H1 (cell line): Measurements from ENCODE around the gene RNU1-4. TPM values are rescaled to one million over a fixed set of nuclear protein-coding genes. Genes with fewer than 3 reads are reported as not detected.
"Not testable (repeated sequence)": the region's sequence is repeated elsewhere in the genome, so short reads cannot be mapped to it uniquely, and the experiment has no call there.

Experiments
- CTCF ChIA-PET: fragments of 300-600 bp; sonication (Branson Sonifier 250); formaldehyde crosslinking; loops from one replicate; lab custom pipeline; 2021; ENCODE audit not compliant: partially characterized antibody; lab: Charles Lee
- POLR2A ChIA-PET: fragments of 300-600 bp; sonication (Branson Sonifier 250); formaldehyde crosslinking; loops from one replicate; lab custom pipeline; 2021; ENCODE audit warnings: inconsistent platforms; ENCODE audit not compliant: partially characterized antibody; lab: Charles Lee
- DNase-seq, 2 experiments: peaks; one replicate each; pipeline versions ENCODE4 v3.0.0 to v3.0.0-alpha.2; 2010 to 2022; ENCODE audit warnings: low spot score in 2 of 2, low read depth in 1 of 2, mixed read lengths in 1 of 2
- FAIRE-seq: peaks from 2 replicates; lab custom pipeline; 2011; peaks lifted over from hg19 to GRCh38; lab: Jason Lieb, UNC
- H2AFZ ChIP-seq: 2 replicates; pipeline ENCODE4 v1.8.1; 2012; ENCODE audit warnings: low read length, inconsistent platforms
- H2AK5ac ChIP-seq: 2 replicates; pipeline ENCODE4 v1.6.1; 2013; ENCODE audit warnings: low read depth, low read length
- H2BK120ac ChIP-seq: replicated peaks from 2 replicates; pipeline ENCODE3; 2013; ENCODE audit warnings: low read depth, low read length, inconsistent platforms
- H2BK12ac ChIP-seq: 2 replicates; pipeline ENCODE4 v1.6.1; 2013; ENCODE audit warnings: low read depth, low read length
- H2BK15ac ChIP-seq: 2 replicates; pipeline ENCODE4 v1.6.1; 2013; ENCODE audit warnings: low read length
- H2BK20ac ChIP-seq: 2 replicates; pipeline ENCODE4 v1.6.1; 2013; ENCODE audit warnings: low read length
- H2BK5ac ChIP-seq: 2 replicates; pipeline ENCODE4 v1.6.1; 2013; ENCODE audit warnings: low read depth, low read length
- H3K14ac ChIP-seq: 2 replicates; pipeline ENCODE4 v1.6.1; 2013; ENCODE audit warnings: inconsistent platforms; ENCODE audit not compliant: insufficient read length
- H3K18ac ChIP-seq: 2 replicates; pipeline ENCODE4 v1.6.1; 2013; ENCODE audit warnings: low read length; ENCODE audit errors: extremely low read depth
- H3K23ac ChIP-seq: 2 replicates; pipeline ENCODE4 v1.6.1; 2013; ENCODE audit warnings: inconsistent platforms; ENCODE audit not compliant: insufficient read length
- H3K23me2 ChIP-seq: 2 replicates; pipeline ENCODE4 v1.6.1; 2013; ENCODE audit warnings: low read depth, low read length
- H3K27ac ChIP-seq: 2 replicates; pipeline ENCODE4 v1.6.1; 2011; ENCODE audit warnings: low read depth, low read length, inconsistent platforms
- H3K27me3 ChIP-seq, 4 experiments: replicated peaks in 1 of 4; 1 replicate in 1 of 4; 2 replicates in 3 of 4; pipeline versions ENCODE4 v1.6.1 to v1.8.1; 2011 to 2013; ENCODE audit warnings: low read length in 3 of 4, mild to moderate bottlenecking in 3 of 4, inconsistent platforms in 2 of 4, mixed read lengths in 2 of 4, moderate library complexity in 1 of 4; ENCODE audit not compliant: control insufficient read depth in 3 of 4, insufficient read depth in 3 of 4; ENCODE audit errors: extremely low read depth in 1 of 4
- H3K36me3 ChIP-seq, 4 experiments: 2 replicates each; pipeline versions ENCODE4 v1.6.1 to v1.8.1; 2011 to 2013; ENCODE audit warnings: mild to moderate bottlenecking in 4 of 4, low read length in 3 of 4, moderate library complexity in 2 of 4, control low read depth in 1 of 4, inconsistent platforms in 1 of 4; ENCODE audit not compliant: insufficient read depth in 4 of 4, control insufficient read depth in 2 of 4
- H3K4ac ChIP-seq: replicated peaks from 2 replicates; pipeline ENCODE3; 2013; ENCODE audit warnings: low read length, low read depth, mixed read lengths, inconsistent platforms; ENCODE audit not compliant: insufficient read length
- H3K4me1 ChIP-seq, 4 experiments: replicated peaks in 1 of 4; 1 replicate in 1 of 4; 2 replicates in 3 of 4; pipeline versions ENCODE4 v1.6.1 to v1.8.1; 2011 to 2013; ENCODE audit warnings: low read length in 3 of 4, inconsistent platforms in 2 of 4, mixed read lengths in 1 of 4; ENCODE audit not compliant: insufficient read depth in 4 of 4, control insufficient read depth in 3 of 4
- H3K4me2 ChIP-seq, 2 experiments: 2 replicates each; pipeline versions ENCODE4 v1.6.1 to v1.8.1; 2011 to 2013; ENCODE audit warnings: low read depth in 2 of 2, low read length in 2 of 2, control low read depth in 1 of 2, inconsistent platforms in 1 of 2, mild to moderate bottlenecking in 1 of 2; ENCODE audit not compliant: insufficient read depth in 1 of 2
- H3K4me3 ChIP-seq, 4 experiments: fragments of 200-600, 300-600 bp in 1 of 4; sonication (generic), shearing (Covaris generic), sonication (Bioruptor Twin) in 1 of 4; 2 replicates each; pipeline versions ENCODE4 v1.5.1 to v1.8.1; 2011 to 2016; ENCODE audit warnings: low read length in 4 of 4, low read depth in 3 of 4, control low read depth in 2 of 4, inconsistent platforms in 2 of 4, mild to moderate bottlenecking in 2 of 4, mixed read lengths in 1 of 4, moderate library complexity in 1 of 4; ENCODE audit not compliant: insufficient read depth in 2 of 4; ENCODE audit errors: extremely low read depth in 1 of 4
- H3K56ac ChIP-seq: replicated peaks from 2 replicates; pipeline ENCODE3; 2013; ENCODE audit warnings: low read depth, mild to moderate bottlenecking, mixed read lengths, low read length, inconsistent platforms; ENCODE audit not compliant: insufficient read length
- H3K79me1 ChIP-seq: 2 replicates; pipeline ENCODE4 v1.6.1; 2013; ENCODE audit warnings: low read depth, low read length, control low read depth
- H3K79me2 ChIP-seq, 2 experiments: 2 replicates each; pipeline versions ENCODE4 v1.6.1 to v1.8.1; 2012 to 2013; ENCODE audit warnings: low read length in 2 of 2, mild to moderate bottlenecking in 2 of 2, inconsistent platforms in 1 of 2; ENCODE audit not compliant: insufficient read depth in 2 of 2, control insufficient read depth in 1 of 2
- H3K9ac ChIP-seq, 4 experiments: replicated peaks in 1 of 4; 1 replicate in 1 of 4; 2 replicates in 3 of 4; pipeline versions ENCODE4 v1.6.1 to v1.8.1; 2011 to 2013; ENCODE audit warnings: low read depth in 3 of 4, low read length in 3 of 4, control low read depth in 2 of 4, mild to moderate bottlenecking in 2 of 4, moderate library complexity in 2 of 4, inconsistent platforms in 1 of 4; ENCODE audit errors: extremely low read depth in 1 of 4
- H3K9me3 ChIP-seq, 2 experiments: 2 replicates each; pipeline versions ENCODE4 v1.6.1 to v1.8.1; 2012 to 2013; ENCODE audit warnings: mild to moderate bottlenecking in 2 of 2, moderate library complexity in 2 of 2, control low read depth in 1 of 2, inconsistent platforms in 1 of 2, low read depth in 1 of 2, low read length in 1 of 2, mixed read lengths in 1 of 2; ENCODE audit not compliant: insufficient read depth in 2 of 2
- H4K20me1 ChIP-seq, 2 experiments: replicated peaks in 1 of 2; 2 replicates each; pipeline versions ENCODE3 to v1.8.1; 2011 to 2013; ENCODE audit warnings: inconsistent platforms in 2 of 2, low read length in 2 of 2, mild to moderate bottlenecking in 1 of 2; ENCODE audit not compliant: insufficient read depth in 2 of 2, control insufficient read depth in 1 of 2
- H4K5ac ChIP-seq: 2 replicates; pipeline ENCODE4 v1.6.1; 2013; ENCODE audit warnings: low read length, low read depth, mixed read lengths, inconsistent platforms; ENCODE audit not compliant: insufficient read length
- H4K8ac ChIP-seq: 2 replicates; pipeline ENCODE4 v1.8.0; 2013; ENCODE audit warnings: mild to moderate bottlenecking, moderate library complexity, low read length, inconsistent platforms; ENCODE audit not compliant: insufficient read depth; ENCODE audit errors: extremely low read depth
- H4K91ac ChIP-seq: replicated peaks from 2 replicates; pipeline ENCODE3; 2013; ENCODE audit warnings: low read length, mixed read lengths, inconsistent platforms; ENCODE audit not compliant: insufficient read length
- WGBS, 2 experiments: shearing (Covaris generic) in 1 of 2; methylation state at CpG; one replicate each; pipeline versions ENCODE4 v1.1.6 to v1.1.7; 2013 to 2015; ENCODE audit warnings: low lambda C conversion rate in 2 of 2, mixed read lengths in 2 of 2, inconsistent platforms in 1 of 2, low coverage in 1 of 2, missing lambda C conversion rate in 1 of 2; ENCODE audit not compliant: insufficient replicate concordance in 2 of 2, insufficient coverage in 1 of 2, insufficient read length in 1 of 2; ENCODE audit errors: extremely low coverage in 1 of 2, missing lambda C conversion rate in 1 of 2; 5-methylcytosine and 5-hydroxymethylcytosine counted together
- polyA plus RNA-seq, 7 experiments: library from polyadenylated mRNA; depleted of rRNA in 3 of 7; stranded (reverse) in 5 of 7; unstranded in 2 of 7; fragments of >200 nt in 5 of 7; fragments of 200-250 nt in 2 of 7; gene quantifications; 1 replicate in 5 of 7; 2 replicates in 1 of 7; 4 replicates in 1 of 7; pipeline versions ENCODE4 v1.2.1 to v1.2.3, GENCODE V29; 2011 to 2013; ENCODE audit warnings: missing spikeins in 2 of 7, mixed read lengths in 2 of 7
- total RNA-seq: library from RNA; stranded (reverse); fragmentation: NEBNext Ultra II Directional; extraction: Animal tissue kit (Norgen Biotek cat#: 25700); gene quantifications from 2 replicates; pipeline ENCODE4 v1.2.1, GENCODE V29; 2021

RNU1-4 gene
- total and polyA plus RNA-seq, 2 of the 8 experiments (the other 6 are each of a cell fraction or from before 2014, with no cell fraction given): 145 to 1,303 TPM

GRCh38 chr1:16776248-16776647, 35.9 kb downstream of the RNU1-4 start:
- CTCF ChIA-PET, H2BK20ac ChIP-seq: not testable (repeated sequence)

GRCh38 chr1:16776835-16777234, 36.5 kb downstream of the RNU1-4 start:
- POLR2A ChIA-PET, DNase-seq, H2BK20ac ChIP-seq, CTCF ChIA-PET, H4K91ac ChIP-seq, H3K9ac ChIP-seq, H3K23ac ChIP-seq, H3K27me3 ChIP-seq, H3K56ac ChIP-seq, H3K14ac ChIP-seq, H3K4me3 ChIP-seq, H3K27ac ChIP-seq, H3K4me2 ChIP-seq, H2BK5ac ChIP-seq, H3K79me2 ChIP-seq, H2BK120ac ChIP-seq, H2BK12ac ChIP-seq, H4K20me1 ChIP-seq, FAIRE-seq, H3K18ac ChIP-seq, H3K4ac ChIP-seq, H4K8ac ChIP-seq, H3K23me2 ChIP-seq, H3K36me3 ChIP-seq, H2AK5ac ChIP-seq, H3K9me3 ChIP-seq, H2AFZ ChIP-seq, H4K5ac ChIP-seq, H3K79me1 ChIP-seq, H3K4me1 ChIP-seq, H2BK15ac ChIP-seq: not testable (repeated sequence)
- 83% methylated on average over 5 of the region's 5 CpGs; no CpG with 5 or more reads in 1 of the 2 experiments for WGBS, 2 experiments

More at GRCh38 chr1:16776248-16776647, 35.9 kb downstream of the RNU1-4 start:
- H2BK120ac ChIP-seq, H3K4ac ChIP-seq, H3K18ac ChIP-seq, DNase-seq, H4K20me1 ChIP-seq, H3K4me3 ChIP-seq, H3K79me2 ChIP-seq, H3K14ac ChIP-seq, H3K9ac ChIP-seq, H2AK5ac ChIP-seq, H4K5ac ChIP-seq, FAIRE-seq, H3K27ac ChIP-seq, H3K79me1 ChIP-seq, H3K23ac ChIP-seq, H3K56ac ChIP-seq, H2BK12ac ChIP-seq, H3K23me2 ChIP-seq, H4K8ac ChIP-seq, POLR2A ChIA-PET, H3K36me3 ChIP-seq, H3K9me3 ChIP-seq, H2BK5ac ChIP-seq, H2AFZ ChIP-seq, H3K4me1 ChIP-seq, H4K91ac ChIP-seq, H2BK15ac ChIP-seq, H3K27me3 ChIP-seq, H3K4me2 ChIP-seq: not testable (repeated sequence)
- WGBS, 2 experiments: 85% methylated on average over 4 of the region's 8 CpGs; no CpG with 5 or more reads in 1 of the 2 experiments
